T-helper 1 cell treated with Interleukin-12 subunit alpha and Interleukin-12 subunit beta and Interleukin-4 antibody, amounts not matched to agents 30 ng/mL and 1 ng/mL, for 36 hours (primary cell): ENCODE results near the gene LDHAL6A. TPM values are rescaled to one million over a fixed set of nuclear protein-coding genes. Genes with fewer than 3 reads are reported as not detected.
"Not testable (repeated sequence)": the region's sequence is repeated elsewhere in the genome, so short reads cannot be mapped to it uniquely, and the experiment has no call there.

Experiments used
- intact Hi-C: fragments of 100-400 bp; cut with micrococcal nuclease; formaldehyde crosslinking; loops from one replicate; pipeline ENCODE4 v1.15.1; 2024
- total RNA-seq: library from RNA; stranded (reverse); gene quantifications from 2 replicates; pipeline ENCODE4 v1.2.3, GENCODE V29; 2022

The LDHAL6A gene
- 0.07 TPM in 1 of 2 replicates, not detected in the other for total RNA-seq

DNA sequence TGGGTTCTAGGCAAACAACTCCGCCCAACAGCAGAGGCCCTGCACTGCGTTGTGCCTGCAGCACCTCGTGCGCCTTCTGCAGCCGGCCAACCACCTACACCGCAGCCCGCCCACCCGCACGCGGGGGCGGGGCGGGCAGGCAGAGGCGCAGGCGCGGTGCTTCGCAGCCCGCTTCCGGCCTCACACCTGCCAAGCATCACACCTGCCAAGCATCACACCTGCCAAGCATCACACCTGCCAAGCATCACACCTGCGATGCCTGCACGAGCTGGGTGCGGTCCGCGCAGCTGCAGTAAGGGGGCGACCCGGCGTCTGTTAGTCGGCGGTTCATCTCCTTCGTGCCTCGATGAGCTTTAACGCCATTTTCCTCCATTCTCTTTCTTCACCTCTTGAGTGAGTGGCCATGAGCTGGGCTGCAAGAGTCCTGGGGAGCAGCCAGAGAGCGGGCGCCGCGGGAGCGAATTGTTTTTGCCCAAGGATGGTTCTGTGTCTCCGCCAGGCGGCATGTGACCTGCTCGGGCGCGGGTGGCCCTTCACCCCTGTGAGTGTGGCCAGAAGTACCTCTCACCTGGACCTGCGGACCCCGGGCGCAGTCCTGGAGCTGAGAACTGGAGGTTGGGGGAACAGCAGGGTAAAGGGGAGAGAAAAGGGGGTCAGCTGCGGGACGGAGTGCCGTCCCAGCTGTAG lies at the start of gene LDHAL6A:
TSS of gene LDHAL6A (plus strand) at position 171 of the 687 bp plus-strand sequence. CDS start 825 bp downstream, outside the sequence.
- intact Hi-C loops, result no loop called here

DNA sequence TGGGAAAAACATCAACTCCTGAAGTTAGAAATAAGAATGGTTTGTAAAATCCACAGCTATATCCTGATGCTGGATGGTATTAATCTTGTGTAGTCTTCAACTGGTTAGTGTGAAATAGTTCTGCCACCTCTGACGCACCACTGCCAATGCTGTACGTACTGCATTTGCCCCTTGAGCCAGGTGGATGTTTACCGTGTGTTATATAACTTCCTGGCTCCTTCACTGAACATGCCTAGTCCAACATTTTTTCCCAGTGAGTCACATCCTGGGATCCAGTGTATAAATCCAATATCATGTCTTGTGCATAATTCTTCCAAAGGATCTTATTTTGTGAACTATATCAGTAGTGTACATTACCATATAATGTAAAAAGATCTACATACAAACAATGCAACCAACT lies 48.3 kb upstream of the LDHAL6A start:
- intact Hi-C loops, result not testable (repeated sequence)

DNA sequence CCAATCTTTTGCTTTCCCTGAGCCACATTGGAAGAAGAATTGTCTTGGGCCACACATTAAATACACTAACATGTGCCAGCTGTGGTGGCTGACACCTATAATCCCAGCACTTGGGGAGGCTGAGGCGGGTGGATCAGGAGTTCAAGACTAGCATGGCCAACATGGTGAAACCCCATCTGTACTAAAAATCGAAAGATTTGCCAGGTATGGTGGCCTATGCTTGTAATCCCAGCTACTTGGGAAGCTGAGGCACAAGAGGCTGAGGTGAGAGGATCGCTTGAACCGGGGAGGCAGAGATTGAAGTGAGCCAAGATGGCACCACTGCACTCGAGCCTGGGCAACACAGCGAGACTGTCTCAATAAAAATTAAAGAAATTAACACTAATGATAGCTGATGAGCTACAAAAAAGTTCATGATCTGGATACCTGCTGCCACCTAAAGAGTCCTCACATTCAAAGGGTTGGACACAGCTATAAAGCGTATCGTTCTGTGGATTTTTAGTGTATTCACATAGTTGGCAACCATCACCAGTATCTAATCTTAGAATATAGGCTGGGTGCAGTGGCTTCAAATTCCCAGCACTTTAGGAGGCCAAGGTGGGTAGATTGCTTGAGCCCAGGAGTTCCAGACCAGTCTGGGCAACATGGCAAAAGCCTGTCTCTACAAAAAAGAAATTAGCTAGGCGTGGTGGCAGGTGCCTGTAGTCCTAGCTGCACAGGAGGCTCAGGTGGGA lies 46.9 kb upstream of the LDHAL6A start:
- intact Hi-C loops, result no loop called here

DNA sequence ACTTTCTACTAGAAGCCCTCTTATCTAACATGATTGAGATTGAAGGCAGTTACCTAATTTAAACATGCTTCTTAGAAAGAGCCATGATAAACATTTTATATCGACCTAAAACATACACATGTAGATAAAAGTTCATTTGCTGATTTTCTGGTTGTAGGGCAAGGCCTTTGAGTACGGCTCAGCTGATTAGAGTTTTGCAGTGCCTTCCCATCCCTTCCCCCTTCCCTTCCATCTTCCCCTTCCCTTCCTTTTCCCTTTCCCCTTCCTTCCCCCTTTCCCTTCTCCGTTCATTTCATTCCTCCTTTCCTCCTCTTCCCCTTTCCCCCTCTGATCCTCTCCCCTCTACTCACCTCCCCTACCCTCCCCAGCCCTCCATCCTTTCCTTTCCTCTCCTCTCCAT lies 39.2 kb upstream of the LDHAL6A start:
- intact Hi-C loops, result no loop called here

DNA sequence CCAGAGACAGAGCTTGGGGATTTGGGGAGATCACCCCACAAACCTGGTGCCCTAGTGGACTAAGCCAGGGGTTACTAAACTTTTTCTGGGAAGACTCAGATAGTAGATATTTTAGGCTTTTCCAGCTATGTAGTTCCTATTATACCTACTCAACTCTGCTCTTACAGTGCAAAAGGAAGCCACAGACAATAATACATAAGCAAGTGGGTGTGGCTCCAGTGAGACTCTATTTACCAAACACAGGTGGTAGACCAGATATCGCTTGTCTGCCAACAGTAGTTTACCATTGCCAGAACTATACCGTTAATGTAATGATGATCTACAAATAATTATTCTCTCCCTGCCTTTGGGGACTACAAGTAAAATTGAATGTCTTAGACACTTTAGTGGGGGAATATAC lies 36.6 kb upstream of the LDHAL6A start:
- intact Hi-C loops, result no loop called here

DNA sequence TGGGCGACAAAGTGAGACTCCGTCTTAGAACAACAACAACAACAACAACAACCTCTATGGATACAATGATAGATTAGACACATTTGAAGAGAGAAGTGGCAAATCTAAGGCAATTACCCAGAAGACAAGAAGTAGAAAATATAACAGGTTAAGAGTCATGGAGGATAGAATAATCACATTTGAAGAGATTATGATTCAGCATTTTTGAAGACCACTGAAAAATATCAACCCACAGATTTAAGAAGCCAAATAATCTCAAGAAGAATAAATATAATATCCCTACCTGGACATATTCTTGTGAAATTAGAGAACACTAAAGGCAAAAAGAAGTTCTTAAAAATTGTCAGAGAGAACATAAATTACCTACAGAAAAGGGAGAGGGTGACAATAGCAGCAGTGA lies 35.6 kb upstream of the LDHAL6A start:
- intact Hi-C loops, result no loop called here

DNA sequence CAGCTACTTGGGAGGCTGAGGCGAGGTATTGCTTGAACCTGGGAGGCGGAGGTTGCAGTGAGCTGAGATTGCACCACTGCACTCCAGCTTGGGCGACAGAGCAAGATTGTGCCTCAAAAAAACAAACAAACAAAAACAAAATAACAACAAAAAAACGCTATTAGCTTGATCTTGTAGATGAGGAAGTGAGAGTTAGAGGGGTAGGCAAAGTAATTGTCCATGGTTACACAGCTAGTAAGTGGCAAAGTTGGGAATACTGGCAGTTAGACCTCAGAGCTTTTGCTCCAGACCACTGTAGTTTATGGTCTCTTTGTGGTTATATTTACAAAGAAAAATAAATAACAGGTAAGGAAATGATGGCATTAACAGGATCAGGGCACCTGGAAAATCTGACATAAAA lies 28.4 kb upstream of the LDHAL6A start:
- intact Hi-C loops, result no loop called here

DNA sequence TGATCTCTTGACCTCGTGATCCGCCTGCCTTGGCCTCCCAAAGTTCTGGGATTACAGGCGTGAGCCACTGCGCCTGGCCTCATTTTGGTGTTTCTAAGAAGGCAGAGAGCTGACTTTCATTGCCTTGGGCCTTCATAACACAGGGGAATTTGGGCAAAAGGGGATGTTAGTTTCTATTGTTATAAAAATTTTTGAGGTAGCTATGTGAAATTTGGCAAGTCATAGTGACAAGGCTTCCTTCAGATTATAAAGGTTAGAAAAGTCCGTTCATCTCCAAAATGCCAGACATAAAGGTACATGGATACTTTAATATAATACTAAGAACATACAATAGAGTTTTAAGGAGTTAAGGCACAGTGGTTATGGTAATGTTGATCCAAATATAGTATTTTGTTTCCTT lies 26.3 kb upstream of the LDHAL6A start:
- intact Hi-C loops, result no loop called here

DNA sequence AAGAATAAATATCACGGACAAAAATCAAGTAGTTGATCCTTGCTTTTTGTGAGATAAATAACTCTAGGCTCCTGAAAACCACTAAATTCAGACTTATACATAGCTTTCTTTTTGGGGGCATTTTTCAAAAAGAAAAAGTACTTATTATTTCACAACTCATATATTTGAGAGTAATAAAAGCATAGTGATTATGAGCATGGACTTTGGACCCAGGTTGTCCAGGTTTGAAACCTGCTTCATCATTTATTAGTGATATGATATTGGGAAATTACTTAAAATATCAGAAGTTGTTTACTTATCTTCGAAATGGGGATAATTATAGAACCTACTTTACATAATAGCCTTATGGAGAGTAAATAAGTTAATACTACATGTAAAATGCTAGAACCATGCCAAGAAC lies 17.0 kb upstream of the LDHAL6A start:
- intact Hi-C loops, result no loop called here

DNA sequence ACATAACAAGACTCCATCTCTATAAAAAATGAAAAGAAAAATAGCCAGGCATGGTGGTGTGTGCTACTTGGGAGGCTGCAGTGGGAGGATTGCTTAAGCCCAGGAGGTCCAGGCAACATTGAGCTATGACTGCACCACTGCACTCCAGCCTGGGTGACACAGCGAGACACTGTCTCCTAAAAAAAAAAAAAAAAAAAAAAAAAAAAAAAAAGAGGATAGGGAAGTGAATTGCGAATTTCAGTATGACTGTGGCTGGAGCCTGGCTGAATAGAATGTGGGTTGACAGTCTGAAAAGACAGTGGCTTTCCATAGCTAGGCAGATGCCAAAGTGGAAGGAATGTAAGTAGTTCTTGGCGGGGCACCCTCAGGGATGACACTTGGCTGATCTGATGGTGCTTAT lies 6.4 kb upstream of the LDHAL6A start:
- intact Hi-C loops, result no loop called here

DNA sequence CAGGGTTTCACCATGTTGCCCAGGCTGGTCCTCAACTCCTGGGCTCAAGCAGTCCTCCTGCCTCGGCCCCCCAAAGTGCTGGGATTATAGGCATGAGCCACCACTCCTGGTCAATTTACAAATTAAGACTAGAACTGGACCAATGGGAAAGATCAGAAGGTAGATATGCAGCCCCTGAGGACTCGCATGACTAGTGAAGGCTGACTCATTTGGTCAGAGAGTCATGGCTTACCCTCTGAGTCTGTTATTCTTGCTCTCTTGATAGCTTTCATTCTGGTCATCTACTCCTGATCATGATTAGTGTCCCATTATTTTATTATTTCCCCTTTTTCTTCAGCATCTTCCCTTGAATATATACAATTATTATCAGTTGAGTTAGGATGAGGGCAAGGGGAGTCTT lies 2.7 kb upstream of the LDHAL6A start:
- intact Hi-C loops, result no loop called here

DNA sequence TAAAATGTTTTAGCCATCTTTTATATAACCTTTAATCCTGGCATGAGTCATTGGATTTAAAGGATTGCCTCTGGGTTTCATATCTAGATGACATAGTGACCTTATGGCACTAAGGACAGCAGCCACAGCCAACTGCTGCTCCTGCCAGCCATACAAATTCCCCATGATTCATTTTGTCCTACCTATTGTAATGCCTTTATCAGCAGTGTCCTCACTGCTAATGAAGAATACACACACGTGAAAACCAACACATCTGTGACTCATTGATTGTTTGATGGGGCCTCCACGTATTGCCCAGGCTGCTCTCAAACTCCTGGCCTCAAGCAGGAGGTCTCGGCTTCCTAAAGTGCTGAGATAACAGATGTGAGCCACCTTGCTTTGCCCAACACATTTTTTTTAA lies 1.8 kb downstream of the LDHAL6A start:
- intact Hi-C loops, result no loop called here

DNA sequence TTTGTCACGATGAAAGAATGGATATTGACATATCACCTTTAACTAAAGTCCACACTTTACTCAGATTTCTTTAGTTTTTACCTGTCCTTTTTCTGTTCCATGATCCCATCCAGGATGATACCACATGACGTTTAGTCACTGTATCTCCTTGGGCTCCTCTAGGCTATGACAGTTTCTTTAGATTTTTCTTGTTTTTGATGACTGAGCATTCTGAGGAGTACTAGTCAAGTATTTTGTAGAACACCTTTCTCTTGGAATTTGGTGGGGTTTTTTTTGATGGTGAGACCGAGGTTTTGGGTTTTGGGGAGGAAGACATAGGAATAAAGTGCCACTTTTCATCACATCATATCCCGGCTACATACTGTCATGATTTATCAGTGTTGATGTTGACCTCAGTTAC lies 4.0 kb downstream of the LDHAL6A start:
- intact Hi-C loops, result no loop called here

DNA sequence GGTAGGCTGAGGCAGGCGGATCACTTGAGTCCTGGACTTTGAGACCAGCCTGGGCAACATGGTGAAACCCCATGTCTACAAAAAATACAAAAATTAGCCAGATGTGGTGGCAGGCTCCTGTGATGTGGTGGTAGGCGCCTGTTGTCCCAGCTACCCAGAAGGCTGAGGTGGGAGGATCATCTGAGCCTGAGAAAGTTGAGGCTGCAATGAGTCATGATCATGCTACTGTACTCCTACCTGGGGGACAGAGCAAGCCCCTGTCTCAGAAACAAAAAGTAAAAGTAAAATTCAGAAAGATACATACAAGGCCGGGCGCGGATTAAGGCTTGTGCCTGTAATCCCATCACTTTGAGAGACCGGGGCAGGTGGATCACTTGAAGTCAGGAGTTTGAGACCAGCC lies 6.3 kb downstream of the LDHAL6A start:
- intact Hi-C loops, result no loop called here

DNA sequence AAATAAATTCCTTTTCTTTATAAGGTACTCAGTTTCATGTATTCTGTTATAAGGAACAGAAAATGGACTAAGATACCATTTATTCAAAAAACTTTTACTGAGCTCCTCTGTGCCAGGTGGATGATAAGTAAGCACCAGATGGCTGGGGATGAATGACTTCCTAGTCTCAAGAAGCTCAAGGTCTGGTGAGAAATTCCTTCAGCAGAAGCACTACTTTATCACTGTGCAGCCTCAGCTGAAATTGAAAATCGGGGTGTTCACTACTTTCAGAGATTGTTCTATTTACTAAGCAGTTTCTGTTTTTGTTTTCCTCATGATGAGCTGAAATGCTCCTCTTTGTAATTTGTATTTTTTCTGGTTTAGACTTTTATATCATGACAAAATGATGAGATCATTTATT lies 7.8 kb downstream of the LDHAL6A start:
- intact Hi-C loops, result no loop called here

DNA sequence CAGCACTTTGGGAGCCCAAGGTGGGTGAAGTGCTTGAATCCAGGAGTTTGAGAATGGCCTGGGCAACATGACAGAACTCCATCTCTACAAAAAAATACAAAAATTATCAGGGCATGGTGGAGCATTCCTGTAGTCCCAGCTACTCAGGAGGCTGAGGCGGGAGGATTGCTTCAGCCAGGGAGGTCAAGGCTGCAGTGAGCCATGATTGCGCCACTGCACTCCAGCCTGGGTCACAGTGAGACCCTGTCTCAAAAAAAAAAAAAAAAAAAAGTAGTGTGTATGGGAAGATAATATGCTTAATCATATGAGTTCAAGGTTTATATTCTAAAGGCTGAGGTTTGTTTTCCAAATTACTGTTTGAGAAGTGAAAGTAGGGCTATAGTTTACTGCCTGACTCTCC lies 10.7 kb downstream of the LDHAL6A start:
- intact Hi-C loops, result loop anchor here (5.0 kb wide), 1 partner anchor 224 kb away; no protein-coding TSS in a partner anchor

DNA sequence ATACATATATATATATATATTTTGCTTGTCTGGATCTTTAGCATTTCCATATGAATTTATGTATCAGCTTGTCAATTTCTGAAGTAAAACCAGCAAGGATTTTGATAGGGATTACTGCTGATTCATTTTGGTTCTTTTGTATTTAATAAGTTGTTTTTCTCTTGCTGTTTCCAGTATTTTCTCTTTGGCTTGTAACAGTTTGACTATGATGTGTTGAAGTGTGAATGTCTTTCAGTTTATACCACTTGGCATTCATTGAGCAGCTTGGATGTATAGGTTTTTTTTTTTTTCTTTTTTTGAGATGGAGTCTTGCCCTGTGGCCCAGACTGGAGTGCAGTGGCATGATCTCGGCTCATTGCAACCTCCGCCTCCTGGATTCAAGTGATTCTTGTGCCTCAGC lies 12.4 kb downstream of the LDHAL6A start:
- intact Hi-C loops, result loop anchor here (5.0 kb wide), 1 partner anchor 226 kb away; no protein-coding TSS in a partner anchor

DNA sequence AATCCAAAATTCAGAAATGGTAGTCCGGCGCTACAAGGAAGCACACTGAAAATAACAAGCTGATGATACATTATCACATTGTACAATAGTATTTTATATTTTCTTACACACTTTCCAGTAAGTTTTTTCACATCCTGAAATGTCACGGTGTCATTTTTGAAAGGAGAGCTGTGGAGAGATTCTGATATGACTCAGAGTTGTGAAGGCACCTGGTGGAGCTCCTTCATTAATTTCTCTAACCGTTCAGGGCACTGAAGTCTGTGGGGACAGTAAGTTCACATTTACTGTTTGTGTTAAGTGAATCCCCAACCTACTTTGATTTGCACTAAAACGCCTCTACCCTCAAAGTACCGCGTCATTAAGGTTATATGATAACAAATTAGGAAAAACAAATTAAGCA lies 13.3 kb downstream of the LDHAL6A start:
- intact Hi-C loops, result loop anchor here (5.0 kb wide), 1 partner anchor 227 kb away; no protein-coding TSS in a partner anchor

DNA sequence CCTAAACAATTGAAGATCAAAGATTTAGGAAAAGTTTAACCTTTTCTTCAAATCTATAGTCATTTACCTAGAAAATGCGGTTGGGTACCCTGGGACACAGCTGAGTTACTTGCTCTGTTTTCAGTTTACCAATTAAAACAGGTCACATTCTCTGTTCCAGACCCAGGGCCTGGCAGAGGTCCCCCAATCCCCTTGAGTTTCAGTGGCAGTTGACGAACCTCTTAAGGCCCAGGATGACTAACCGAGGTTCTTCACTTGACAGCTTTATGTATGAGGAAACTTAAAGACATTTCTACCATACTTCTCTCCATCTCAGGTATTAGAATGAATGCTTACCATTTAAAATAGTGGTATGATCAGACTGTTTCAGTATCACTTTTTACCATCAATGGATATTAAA lies 16.3 kb downstream of the LDHAL6A start:
- intact Hi-C loops, result no loop called here

DNA sequence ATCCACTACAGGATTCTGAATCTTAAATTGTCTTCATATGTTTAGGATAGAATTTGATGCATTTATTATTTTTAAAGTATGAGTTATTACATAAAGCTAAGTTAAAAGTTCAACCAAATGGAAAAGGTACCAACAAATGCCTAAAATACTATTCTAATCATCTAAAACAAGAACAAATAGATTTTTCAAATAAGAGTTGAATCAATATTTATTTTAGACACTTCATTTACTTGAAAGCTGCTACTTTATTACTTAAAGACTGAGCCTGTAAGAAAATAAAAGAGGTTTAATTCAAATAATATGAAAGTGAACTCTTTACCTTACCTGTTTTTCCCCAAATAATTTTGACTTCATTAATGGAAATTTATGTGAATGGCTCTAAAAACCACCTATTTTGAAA lies 16.9 kb downstream of the LDHAL6A start:
- intact Hi-C loops, result no loop called here

DNA sequence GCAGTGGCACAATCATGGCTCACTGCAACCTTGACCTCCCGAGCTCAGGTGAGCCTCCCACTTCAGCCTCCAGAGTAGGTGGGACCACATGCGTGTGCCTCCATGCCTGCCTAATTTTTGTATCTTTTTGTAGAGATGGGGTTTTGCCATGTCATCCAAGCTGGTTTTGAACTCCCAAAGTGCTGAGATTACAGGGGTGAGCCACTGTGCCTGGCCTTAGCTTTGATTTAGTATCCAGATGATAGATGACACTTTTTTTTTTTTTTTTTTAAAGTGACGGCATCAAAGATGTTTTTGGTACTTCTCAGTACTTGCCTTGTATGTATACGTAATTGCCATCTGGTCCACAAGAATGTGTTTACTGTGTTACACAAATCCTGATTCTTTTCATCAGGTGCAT lies 23.4 kb downstream of the LDHAL6A start:
- intact Hi-C loops, result no loop called here

DNA sequence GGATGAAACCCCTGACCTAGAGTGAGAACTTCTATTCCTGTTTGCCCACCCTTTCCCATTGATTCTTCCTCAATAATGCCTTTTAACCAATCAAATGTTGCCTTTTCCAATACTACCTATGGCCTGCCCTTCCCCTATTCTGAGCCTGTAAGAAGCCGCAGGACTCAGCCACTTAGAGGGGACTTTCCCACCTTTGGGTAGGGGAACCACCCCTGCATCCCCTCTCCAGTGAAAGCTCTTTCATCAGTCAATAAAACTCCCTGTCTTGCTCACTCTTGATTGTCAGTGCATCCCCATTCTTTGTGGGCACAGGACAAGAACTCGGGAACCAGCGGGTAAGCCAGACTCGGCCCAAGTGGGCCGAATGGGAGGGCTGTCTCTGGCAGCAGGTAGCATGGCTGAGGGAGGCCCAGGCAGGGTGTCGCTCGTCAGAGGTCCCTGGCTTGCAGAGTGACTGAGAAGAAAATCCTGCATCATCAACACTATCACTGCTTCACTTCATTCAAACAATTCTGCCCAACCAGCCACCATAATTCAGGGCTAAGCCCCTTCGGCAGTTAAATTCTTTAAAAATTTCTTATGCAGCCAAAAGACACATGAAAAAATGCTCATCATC lies 30.4 kb downstream of the LDHAL6A start:
- intact Hi-C loops, result no loop called here
